Stimulated activated CD8-positive, alpha-beta memory T cell treated with anti-CD3 and anti-CD28 coated beads, Interleukin-12 subunit alpha, Interleukin-12 subunit beta, amount 100 ng/mL, for 1 hour (primary cell): Measurements from ENCODE around the gene LCE2B.
"Not testable (repeated sequence)": the region's sequence is repeated elsewhere in the genome, so short reads cannot be mapped to it uniquely, and the experiment has no call there.

ENCODE experiments used
- DNase-seq: peaks from one replicate; pipeline ENCODE4 v3.0.0-alpha.2; 2020; ENCODE audit warnings: low read depth

Gene LCE2B, protein sequence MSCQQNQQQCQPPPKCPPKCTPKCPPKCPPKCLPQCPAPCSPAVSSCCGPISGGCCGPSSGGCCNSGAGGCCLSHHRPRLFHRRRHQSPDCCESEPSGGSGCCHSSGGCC

DNA sequence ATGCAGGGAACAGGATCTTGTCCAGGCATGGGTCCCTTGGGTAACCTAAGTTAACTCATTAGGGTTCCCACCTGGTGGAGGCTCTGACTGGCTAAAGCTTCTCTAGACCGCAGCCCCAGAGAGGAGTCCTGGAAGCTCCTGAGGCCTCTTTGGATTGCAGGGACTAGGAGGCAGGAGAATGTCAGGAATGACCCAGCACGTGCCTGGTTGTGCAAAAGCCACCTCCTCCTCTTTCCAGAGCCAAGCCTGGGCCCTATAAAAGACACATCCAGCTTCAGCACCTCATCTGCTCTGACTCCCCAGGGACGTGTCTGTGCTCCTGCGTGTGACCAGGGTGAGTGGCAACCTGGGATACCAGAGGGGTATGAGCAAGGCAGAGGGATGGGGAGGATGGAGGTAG, at the start of gene LCE2B:
LCE2B (plus strand) TSS at position 301 of the 400 bp plus-strand sequence. CDS start 721 bp downstream, outside the sequence.
- DNase-seq, result not testable (repeated sequence)

DNA sequence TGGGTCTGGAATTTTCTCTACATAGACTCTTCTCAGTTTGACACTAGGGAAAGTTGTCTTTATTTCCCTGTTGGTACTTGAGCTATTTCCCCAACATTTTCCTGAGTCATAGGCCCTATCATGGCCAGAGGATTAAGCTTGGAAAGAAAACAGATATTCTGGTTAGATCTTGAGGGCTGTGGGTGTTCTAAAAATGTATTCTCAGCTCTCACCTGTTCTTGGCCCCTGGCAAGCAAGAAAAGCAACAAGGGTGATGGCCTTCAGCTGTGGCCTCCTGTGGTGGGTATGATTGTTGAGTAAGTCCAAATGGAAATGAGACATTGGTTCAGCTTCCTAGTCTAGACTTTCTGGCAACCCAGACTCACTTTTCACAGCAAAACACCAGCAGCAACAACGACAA, 45.6 kb upstream of the LCE2B start:
- DNase-seq, result no peak

DNA sequence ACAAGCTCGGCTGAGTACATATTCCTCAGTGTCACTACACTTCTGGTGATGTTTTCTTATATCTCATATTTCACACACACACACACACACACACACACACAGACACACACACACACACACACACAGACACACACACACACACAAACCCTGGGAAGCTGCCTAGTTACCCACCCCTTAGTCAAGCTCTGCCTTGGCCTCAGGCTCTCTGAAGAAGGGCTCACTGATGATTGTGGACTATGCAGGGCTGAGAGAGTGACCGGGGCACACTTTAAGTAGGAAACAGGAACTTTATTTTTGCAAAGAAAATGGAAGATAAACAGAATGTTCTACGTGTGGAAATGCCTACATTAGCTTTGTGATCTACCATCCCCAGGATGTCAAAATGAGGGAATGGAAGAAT, 42.0 kb upstream of the LCE2B start:
- DNase-seq, result no peak

DNA sequence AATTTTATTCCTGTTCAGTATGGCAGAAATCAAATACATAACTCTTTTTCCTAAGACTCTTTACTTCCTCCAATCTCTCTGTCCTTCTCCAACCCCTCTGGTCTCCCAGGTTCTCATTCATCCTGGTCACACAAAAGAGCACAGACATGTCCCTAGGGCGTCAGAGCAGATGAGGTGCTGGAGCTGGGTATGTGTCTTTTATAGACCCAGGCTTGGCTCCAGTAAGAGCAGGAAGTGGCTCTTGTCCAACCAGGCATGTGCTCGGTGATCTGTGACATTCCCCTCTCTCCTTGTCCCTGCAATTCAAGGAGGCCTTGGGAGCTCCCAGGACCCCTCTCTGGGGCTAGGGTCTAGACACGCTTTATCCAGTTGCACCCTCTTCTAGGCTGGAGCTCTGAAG, 40.8 kb upstream of the LCE2B start:
- DNase-seq, result no peak

DNA sequence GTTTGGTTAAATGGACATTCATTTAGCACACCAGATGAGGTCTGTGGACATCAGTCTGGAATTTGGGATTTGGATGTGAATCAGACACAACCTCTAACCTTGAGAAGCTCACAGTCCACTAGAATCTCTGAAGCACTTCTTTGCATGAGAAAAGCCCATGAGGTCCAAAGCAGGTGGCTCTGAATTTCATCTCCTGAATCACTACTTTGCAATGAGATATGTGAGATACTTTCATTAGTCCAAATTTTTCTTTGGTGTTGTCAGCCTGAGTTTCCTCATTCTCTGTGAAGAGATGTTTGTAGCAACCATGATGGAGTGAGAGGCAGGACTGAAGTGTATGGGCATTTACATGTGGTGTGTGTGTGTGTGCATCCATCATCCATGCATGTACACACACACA, 39.3 kb upstream of the LCE2B start:
- no peak for DNase-seq

DNA sequence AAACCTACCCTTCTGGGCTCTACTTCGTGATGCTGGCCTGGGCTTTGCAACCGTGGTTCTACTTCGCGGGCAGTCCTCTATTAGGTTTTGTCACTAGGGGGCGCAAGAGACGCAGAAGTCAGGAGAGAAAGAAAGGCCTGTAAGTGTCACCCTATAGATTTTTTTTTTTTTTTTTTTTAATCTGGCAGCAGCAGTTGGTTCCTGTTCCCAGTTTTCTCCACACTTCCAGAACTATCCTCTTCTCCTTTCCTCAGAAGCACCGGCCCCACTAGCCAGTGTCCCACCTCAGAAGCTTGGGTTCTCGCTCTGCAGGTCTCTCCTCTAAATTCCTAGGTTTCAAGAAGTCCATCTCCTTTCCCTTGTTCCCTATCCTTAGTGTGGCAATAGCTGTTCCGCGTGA, 31.8 kb upstream of the LCE2B start:
- DNase-seq, result peak; percentile 14

DNA sequence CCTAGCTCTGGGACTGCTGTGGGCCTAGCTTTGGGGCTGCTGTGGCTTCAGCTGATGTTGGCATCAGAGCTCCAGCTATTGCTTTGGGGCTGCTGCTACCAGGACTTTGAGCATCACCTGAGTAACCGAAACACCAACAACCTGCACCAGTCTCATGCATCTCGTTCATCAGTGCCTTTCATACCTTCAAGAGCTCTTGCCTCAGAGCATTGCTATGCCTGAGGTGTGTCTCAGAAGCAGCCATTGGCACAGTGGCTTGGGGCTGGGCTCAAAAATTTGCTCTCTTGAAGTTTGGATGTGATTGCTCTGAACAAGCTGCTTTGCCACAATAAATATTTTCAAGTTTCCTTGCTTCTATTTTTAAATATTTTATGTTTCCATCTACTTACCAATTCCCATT, 29.5 kb upstream of the LCE2B start:
- DNase-seq, result no peak

DNA sequence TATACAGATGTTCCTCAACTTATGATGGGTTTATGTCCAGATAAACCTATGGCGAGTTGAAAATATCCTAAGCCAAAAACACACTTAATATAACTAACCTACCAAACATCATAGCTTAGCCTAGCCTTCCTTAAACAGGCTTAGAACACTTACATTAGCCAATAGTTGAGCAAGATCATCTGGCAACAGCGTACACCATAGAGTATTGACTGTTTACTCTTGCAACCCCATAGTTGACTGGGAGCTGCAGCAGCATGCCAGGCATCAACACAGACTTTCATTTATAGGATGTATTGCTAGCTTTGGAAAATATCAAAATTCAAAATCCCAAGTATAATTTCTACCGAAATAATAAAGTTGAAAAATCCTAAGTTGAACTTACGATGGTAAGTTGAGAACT, 28.2 kb upstream of the LCE2B start:
- DNase-seq, result no peak

DNA sequence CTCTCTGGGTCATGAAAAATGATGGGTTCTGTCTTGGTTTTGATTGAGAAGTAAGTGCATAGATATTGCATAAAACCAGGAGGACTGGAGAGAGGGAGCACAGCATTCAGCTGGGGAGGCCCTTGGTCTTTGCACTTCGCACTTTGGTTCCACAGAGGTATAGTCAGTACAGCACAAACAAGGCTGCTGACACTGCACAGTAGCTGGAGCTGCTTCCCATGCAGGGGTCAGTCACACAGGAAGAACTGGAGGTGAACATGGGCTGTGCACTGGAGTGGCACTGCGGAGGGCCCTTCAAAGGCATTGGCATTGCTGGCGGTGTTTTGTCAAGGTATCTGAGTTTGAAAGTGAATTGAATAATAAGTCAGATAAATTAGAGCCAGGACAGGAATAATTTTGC, 27.3 kb upstream of the LCE2B start:
- no peak for DNase-seq

DNA sequence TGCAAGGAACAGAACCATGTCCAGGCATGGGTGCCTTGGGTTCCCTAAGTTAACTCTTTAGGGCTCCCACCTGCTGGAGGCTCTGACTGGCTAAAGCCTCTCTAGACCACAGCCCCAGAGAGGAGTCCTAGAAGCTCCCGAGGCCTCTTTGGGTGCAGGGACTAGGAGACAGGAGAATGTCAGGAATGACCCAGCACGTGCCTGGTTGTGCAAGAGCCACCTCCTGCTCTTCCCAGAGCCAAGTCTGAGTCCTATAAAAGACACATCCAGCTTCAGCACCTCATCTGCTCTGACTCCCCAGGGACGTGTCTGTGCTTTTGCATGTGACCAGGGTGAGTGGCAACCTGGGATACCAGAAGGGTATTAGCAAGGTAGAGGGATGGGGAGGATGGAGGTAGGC, 22.8 kb upstream of the LCE2B start, which contains the start of gene LCE2D:
LCE2D (plus strand) TSS at position 283 of the 400 bp plus-strand sequence. CDS start 726 bp downstream, outside the sequence.
- DNase-seq, result no peak

DNA sequence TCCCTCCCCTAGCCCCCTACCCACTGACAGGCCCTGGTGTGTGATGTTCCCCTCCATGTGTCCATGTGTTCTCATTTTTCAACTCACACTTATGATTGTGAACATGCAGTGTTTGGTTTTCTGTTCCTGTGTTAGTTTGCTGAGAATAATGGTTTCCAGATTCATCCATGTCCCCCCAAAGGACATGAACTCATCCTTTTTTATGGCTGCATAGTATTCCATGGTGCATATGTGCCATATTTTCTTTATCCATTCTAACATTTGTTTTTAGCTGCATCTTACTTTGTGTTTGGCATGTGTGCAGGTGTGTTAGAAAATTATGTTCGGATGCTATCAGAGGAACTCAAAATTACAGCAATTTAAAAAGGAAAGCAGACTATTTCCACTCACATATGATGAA, 19.8 kb upstream of the LCE2B start:
- DNase-seq, result not testable (repeated sequence)

DNA sequence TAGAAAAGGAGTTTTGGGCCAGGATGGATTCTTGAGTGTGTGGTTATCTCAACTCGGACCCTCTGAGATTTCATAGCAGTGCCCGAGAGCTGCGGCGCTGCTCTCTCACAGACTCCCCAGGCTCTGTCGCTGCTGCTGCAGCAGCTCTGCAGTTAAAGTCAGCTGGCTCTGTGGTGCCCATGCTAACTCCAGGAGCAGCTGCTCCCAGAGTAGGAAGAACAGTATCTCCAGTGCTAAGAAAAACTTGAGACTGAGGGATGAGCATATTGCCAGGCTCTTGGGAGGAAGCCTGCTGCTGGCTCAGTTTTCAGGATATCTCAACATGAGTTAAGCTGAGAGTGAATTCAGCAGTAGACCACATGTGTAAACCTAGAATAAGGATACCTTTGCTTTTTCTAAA, 18.3 kb upstream of the LCE2B start:
- DNase-seq, result no peak

DNA sequence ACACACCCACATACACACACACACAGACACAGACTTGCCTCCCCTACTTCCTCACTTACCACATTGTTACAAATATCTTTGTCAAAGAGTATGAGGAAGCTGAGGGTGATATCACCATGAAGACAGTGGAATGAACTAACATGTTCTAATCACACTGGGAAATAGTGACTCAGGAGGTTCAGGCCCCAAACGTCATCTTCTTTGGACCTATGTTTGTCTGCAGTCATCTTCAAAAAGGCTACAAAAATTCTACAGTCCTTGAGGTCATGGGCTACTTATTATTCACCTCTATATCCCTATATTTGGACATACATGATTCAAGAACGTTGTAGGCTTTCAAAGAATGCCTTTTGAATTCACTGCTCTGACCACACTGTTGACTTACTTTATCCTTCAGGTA, 12.9 kb upstream of the LCE2B start:
- DNase-seq, result no peak

DNA sequence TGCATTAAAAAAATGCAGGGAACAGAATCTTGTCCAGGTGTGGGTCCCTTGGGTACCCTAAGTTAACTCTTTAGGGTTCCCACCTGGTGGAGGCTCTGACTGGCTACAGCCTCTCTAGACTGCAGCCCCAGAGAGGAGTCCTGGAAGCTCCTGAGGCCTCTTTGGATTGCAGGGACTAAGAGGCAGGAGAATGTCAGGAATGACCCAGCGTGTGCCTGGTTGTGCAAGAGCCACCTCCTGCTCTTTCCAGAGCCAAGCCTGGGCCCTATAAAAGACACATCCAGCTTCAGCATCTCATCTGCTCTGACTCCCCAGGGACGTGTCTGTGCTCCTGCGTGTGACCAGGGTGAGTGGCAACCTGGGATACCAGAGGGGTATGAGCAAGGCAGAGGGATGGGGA, 10.9 kb upstream of the LCE2B start, which contains the start of gene LCE2C:
LCE2C (plus strand) TSS at position 297 of the 400 bp plus-strand sequence. CDS start 737 bp downstream, outside the sequence.
- not testable (repeated sequence) for DNase-seq

DNA sequence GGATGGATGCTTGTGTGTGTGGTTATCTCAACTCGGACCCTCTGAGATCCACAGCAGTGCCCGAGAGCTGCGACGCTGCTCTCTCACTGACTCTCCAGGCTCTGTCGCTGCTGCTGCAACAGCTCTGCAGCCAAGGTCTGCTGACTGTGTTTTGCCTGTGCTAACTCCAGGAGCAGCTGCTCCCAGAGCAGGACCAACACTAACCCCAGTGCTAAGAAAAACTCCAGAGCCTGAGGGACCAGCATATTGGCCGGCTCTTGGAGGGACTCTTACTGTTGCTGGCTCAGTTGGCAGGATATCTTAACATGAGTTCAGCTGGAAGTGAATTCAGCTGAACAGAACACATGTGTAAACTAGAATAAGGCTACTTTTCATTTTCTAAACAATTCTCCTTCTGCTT, 6.5 kb upstream of the LCE2B start:
- DNase-seq, result no peak

DNA sequence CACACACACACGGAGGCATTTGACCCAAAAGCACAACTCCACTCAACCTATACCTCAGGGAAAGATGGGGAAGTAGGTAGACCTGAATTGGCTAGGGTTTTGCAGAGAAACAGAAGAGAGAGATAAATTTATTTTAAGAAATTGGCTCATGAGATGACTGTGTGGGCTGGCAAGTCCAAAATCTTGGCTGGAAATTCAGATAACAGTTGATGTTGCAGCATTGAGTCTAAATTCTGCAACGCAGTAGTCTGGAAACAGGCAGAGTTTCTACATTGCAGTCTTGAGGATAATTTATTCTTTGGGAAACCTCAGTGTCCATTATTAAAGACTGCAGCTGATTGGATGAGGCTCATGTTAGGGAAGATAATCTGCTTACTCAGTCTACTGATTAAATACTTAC, 4.3 kb upstream of the LCE2B start:
- no peak for DNase-seq

DNA sequence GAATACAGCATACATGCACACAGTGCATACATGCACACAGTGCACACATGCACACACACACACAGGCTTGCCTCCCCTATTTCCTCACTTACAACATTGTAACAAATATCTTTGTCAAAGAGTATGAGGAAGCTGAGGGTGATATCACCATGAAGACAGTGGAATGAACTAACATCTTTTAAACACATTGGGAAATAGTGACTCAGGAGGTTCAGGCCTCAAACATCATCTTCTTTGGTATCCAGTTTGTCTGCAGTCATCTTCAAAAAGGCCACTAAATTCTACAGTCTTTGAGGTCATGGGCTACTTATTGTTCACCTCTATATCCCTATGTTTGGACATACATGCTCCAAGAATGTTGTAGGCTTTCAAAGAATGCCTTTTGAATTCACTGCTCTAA, 2.1 kb upstream of the LCE2B start:
- no peak for DNase-seq

DNA sequence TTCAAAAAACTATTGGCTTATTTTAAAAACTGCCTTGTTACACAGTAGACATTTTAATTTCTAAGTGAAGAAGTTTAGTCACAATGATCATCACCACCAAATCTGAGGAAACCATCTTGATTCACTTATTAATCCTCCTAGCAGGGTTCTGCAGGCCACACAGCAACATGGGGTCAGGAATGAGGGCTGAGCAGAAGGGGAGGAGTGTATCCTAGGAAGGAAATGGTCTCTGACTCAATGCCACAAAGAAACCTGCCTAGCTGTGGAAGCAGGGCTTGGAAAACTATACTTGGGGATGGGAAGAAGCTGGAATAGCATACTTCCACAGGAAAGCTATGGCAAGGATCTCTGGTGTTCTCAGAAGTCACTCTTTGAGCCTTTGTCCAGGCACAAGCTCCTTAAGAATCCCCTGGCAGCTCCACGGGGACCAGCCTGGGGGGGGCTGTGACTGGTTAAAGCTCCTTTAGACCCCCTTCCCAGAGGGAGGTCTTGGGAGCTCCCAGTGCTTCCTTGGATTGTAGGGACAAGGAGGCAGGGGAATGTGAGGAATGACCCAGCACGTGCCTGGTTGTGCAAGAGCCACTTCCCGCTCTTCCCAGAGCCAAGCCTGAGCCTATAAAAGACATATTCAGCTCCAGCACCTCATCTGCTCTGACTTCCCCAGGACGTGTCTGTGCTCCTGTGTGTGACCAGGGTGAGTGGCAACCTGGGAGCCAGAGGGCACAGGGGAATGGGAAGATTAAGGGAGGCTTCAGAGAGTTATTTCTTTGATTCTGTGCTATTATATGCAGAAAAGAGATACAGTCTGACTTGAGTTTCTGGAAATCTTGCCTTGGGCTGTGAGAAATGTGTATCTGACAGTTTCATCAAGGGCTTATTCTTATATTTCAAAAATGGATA, 12.0 kb downstream of the LCE2B start, which contains the start of gene LCE2A:
LCE2A (plus strand) TSS at position 645 of the 900 bp plus-strand sequence. CDS start 557 bp downstream, outside the sequence.
- no peak for DNase-seq

DNA sequence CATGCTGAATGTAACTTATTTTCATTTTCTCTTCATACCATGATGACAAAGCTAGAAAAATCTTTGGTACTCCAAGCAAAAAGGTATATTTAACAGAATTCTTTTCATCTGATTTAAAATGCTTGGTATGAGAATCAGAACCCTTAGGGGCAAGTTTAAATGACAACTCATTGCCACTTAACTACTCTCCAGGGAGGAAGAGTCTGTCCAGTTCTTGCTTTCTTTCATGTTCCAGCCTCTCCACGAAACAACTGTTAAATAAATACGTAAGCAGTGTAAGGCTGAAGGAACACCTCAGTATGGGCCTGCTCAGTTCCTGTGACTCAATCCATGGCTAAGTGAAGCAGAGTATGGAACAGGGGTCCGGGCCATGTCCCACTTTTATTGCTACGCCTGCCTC, 13.8 kb downstream of the LCE2B start:
- no peak for DNase-seq

DNA sequence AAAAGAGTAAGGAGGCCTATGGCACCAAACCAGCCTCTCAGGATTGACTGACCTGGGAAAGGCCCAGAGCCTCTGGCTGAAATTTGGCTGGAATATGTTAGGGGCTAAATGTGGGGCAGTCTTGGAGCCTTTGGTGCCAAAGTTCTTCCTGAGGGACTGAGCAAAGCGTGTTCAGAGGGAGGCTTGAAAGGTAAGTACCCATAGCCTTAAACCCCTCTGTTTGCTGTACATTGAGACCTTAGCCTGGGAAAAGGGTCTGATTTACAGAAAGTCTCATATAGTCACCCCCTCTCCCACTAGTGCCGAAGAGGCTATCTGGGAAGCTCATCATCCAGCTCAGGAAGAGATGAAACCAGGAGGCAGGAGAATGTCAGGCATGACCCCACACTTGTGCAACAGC, 21.9 kb downstream of the LCE2B start, which contains the start of gene LCE4A:
LCE4A (plus strand) TSS at position 301 of the 400 bp plus-strand sequence. CDS start 916 bp downstream, outside the sequence.
- no peak for DNase-seq

DNA sequence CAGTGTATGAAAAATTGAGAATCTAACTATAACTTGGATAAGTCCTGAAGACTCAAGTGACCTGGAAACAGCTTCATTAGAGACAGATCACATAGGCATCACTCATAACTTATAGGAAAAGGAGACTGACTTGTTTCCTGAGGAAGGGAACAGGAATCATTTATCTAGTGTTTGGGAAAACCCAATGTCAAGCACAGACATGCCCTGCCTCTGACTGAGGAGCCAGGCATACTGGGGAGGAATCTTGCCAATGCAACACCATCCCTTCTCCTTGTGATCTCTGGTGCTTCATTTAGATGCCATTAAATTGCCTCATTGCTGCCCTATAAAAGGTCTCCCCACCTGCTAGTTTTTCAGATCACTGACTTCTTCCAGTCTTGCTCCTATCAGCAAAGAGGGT, 32.3 kb downstream of the LCE2B start:
- no peak for DNase-seq

DNA sequence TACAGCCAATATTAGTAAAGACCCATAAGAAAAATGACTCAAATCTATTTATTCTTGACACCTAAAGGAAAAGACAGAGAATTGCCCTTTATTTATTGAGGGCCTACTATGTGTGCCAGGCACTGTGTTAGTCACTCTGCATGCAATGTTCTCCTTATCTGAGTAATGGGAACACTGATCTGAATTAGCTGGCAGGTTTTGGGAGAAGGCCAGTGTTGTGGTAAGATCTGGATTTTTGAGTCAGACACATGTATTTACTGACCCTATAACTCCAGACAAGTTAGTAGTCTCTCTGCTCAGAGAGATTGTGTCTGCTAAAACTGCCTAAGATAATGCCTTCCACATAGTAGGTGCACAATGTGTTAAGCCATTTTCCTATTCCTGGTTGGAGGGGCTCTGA, 39.3 kb downstream of the LCE2B start:
- DNase-seq, result no peak

DNA sequence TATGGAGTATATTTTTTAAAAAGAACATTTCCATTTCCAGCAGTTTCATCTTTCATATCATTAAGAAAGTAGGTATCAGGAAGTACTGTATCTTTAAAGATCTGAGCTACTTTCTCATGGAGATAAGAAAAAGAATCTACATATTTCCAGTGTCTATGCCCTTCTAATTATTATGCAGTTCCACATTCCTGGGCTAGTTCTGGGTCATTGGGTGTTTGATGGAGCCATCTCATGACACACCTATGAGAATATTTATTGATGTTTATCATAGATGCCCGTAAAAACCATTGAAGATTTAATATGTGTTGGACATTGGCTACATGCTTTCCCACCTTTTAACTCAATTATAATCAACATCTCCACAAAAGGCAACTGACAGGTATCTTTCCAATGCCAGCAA, 43.1 kb downstream of the LCE2B start:
- no peak for DNase-seq
